T-helper 2 cell treated with Interferon-gamma antibody and Interleukin-4, amounts not matched to agents 5 μg/mL and 100 μg/mL, for 36 hours (primary cell): ENCODE results near the gene S100A16.
"Not testable (repeated sequence)": the region's sequence is repeated elsewhere in the genome, so short reads cannot be mapped to it uniquely, and the experiment has no call there.

Experiments
- DNase-seq: peaks from one replicate; pipeline ENCODE4 v3.0.0; 2021; ENCODE audit warnings: low spot score
- H3K27ac Mint-ChIP-seq: one replicate; pipeline ENCODE4 v1.8.0; 2021; ENCODE audit warnings: mild to moderate bottlenecking, mixed read lengths
- H3K27me3 Mint-ChIP-seq: one replicate; pipeline ENCODE4 v1.8.0; 2021; ENCODE audit warnings: low read depth, mixed read lengths
- H3K36me3 Mint-ChIP-seq: one replicate; pipeline ENCODE4 v1.8.0; 2021; ENCODE audit warnings: low read depth, mixed read lengths
- H3K4me1 Mint-ChIP-seq: one replicate; pipeline ENCODE4 v1.8.0; 2021; ENCODE audit warnings: low read depth, mixed read lengths
- H3K4me3 Mint-ChIP-seq: one replicate; pipeline ENCODE4 v1.8.0; 2022; ENCODE audit warnings: mild to moderate bottlenecking, moderate library complexity, mixed read lengths
- H3K9me3 Mint-ChIP-seq: one replicate; pipeline ENCODE4 v1.8.0; 2021; ENCODE audit warnings: mixed read lengths

Gene S100A16

GRCh38 chr1:153563483-153563901 is 49.4 kb downstream of the S100A16 start:
- H3K27ac Mint-ChIP-seq = no peak overlapping the region
- no peaks in the 10 kb centered on the region for H3K9me3 Mint-ChIP-seq
- no peaks in the 10 kb centered on the region for H3K27me3 Mint-ChIP-seq
- H3K36me3 Mint-ChIP-seq = no peaks in the 10 kb centered on the region
- DNase-seq = no peak
- H3K4me1 Mint-ChIP-seq = peaks cover 24% of the 10 kb centered on the region
- H3K4me3 Mint-ChIP-seq = no peak overlapping the region

GRCh38 chr1:153562021-153562420 is 50.9 kb downstream of the S100A16 start:
- not testable (repeated sequence) for H3K27me3 Mint-ChIP-seq, H3K4me3 Mint-ChIP-seq, H3K9me3 Mint-ChIP-seq, H3K36me3 Mint-ChIP-seq, H3K27ac Mint-ChIP-seq, DNase-seq
- H3K4me1 Mint-ChIP-seq = peaks cover 13% of the 10 kb centered on the region

GRCh38 chr1:153561466-153561985 is 51.4 kb downstream of the S100A16 start:
- DNase-seq = no peak
- H3K4me3 Mint-ChIP-seq = no peak overlapping the region
- H3K27ac Mint-ChIP-seq = no peak overlapping the region
- no peaks in the 10 kb centered on the region for H3K27me3 Mint-ChIP-seq
- no peaks in the 10 kb centered on the region for H3K36me3 Mint-ChIP-seq
- peaks cover 9% of the 10 kb centered on the region for H3K4me1 Mint-ChIP-seq
- H3K9me3 Mint-ChIP-seq = no peaks in the 10 kb centered on the region

- H3K36me3 Mint-ChIP-seq = no peaks in the 10 kb centered on the region
- DNase-seq = no peak
- H3K4me1 Mint-ChIP-seq = peaks cover 5% of the 10 kb centered on the region
- H3K27ac Mint-ChIP-seq = no peak overlapping the region
- no peaks in the 10 kb centered on the region for H3K27me3 Mint-ChIP-seq
- H3K9me3 Mint-ChIP-seq = no peaks in the 10 kb centered on the region
- no peak overlapping the region for H3K4me3 Mint-ChIP-seq
Measured at GRCh38 chr1:153560771-153561465, 52.0 kb downstream of the S100A16 start.

GRCh38 chr1:153560241-153560640 is 52.7 kb downstream of the S100A16 start:
- Mint-ChIP-seq H3K4me3 (no peak overlapping the region), H3K36me3 (no peaks in the 10 kb centered on the region), H3K27me3 (no peaks in the 10 kb centered on the region), H3K9me3 (no peaks in the 10 kb centered on the region), H3K4me1 (peaks cover 1% of the 10 kb centered on the region), H3K27ac (no peak overlapping the region)
- no peak for DNase-seq

- no peak for DNase-seq
- Mint-ChIP-seq H3K9me3 (no peaks in the 10 kb centered on the region), H3K4me3 (no peak overlapping the region), H3K4me1 (peaks cover 7% of the 10 kb centered on the region), H3K36me3 (no peaks in the 10 kb centered on the region), H3K27ac (no peak overlapping the region), H3K27me3 (no peaks in the 10 kb centered on the region)
Measured at GRCh38 chr1:153557877-153558276, 55.1 kb downstream of the S100A16 start.
